Measurements from ENCODE around the gene ZNF783. TPM values are rescaled to one million over a fixed set of nuclear protein-coding genes. Genes with fewer than 3 reads are reported as not detected.
"Not testable (repeated sequence)": the region's sequence is repeated elsewhere in the genome, so short reads cannot be mapped to it uniquely, and the experiment has no call there.

The ZNF783 gene
- polyA plus RNA-seq, 1 donor (not counting 4 experiments of a cell fraction or from before 2014, with no cell fraction given): 4.2 TPM

DNA sequence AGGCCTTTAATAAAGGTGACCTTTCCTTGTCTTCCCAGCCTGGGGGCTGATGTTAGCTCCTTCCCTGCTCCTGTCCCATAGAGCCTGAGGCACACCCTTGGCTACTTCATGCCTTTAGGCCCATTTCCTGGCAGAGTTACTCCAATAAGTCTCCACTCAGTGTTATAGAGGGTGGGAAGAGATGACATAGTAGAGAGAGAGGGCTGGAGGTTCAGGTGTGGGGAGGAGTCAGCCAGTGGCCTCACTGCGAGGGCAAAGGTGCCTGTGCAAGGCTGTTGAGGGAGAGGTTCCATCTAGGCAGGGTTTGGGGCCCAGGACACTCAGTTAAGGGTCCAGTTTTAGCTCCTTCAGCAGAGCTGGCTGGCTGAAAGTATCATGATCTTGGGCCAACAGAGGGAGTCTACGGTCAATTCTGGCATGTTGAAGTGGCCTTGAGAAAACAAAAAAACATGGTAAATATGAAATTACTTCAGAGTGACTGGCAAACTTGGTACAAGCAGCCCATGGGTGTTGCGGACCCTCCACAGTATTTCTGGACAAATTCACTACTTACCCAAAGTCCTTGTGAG, 67.9 kb downstream of the ZNF783 start:
- no peaks in the 10 kb centered on the region for H3K9me3 ChIP-seq (ENCODE audit: control insufficient read depth, low read depth, low read length)
- H3K27me3 ChIP-seq (ENCODE audit: control insufficient read depth, extremely low read depth, insufficient read depth, low read length): peaks cover 3% of the 10 kb centered on the region
- H3K9ac ChIP-seq (ENCODE audit: control insufficient read depth, extremely low read depth, insufficient read depth, low read length): no peak overlapping the region
- dilution Hi-C loops (cut with MboI; ENCODE audit: extremely low pct_ligation_motif_present, low sequenced_read_pairs): no loop called here
- no peak overlapping the region for H3K4me3 ChIP-seq (ENCODE audit: control insufficient read depth in 2 of 3, extremely low read depth in 1 of 3, insufficient read depth in 2 of 3, low read depth in 1 of 3, low read length in 3 of 3)
- DNase-seq (ENCODE audit: low read depth, low spot score): no peak
- no peaks in the 10 kb centered on the region for H4K20me1 ChIP-seq (ENCODE audit: control insufficient read depth, extremely low read depth, insufficient read depth, low read length)
- TF ChIP-seq, protein P1, sequence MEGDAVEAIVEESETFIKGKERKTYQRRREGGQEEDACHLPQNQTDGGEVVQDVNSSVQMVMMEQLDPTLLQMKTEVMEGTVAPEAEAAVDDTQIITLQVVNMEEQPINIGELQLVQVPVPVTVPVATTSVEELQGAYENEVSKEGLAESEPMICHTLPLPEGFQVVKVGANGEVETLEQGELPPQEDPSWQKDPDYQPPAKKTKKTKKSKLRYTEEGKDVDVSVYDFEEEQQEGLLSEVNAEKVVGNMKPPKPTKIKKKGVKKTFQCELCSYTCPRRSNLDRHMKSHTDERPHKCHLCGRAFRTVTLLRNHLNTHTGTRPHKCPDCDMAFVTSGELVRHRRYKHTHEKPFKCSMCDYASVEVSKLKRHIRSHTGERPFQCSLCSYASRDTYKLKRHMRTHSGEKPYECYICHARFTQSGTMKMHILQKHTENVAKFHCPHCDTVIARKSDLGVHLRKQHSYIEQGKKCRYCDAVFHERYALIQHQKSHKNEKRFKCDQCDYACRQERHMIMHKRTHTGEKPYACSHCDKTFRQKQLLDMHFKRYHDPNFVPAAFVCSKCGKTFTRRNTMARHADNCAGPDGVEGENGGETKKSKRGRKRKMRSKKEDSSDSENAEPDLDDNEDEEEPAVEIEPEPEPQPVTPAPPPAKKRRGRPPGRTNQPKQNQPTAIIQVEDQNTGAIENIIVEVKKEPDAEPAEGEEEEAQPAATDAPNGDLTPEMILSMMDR (optimal IDR thresholded peaks at IDR 0.05 in 1 of 3, IDR thresholded peaks at IDR 0.05 in 1 of 3, conservative IDR thresholded peaks at IDR 0.05 in 1 of 3; ENCODE audit: extremely low read depth in 1 of 3, insufficient read depth in 2 of 3, low read length in 3 of 3): no peak
- TF ChIP-seq EZH2 (IDR thresholded peaks at IDR 0.05; ENCODE audit: low read length): no peak
- H3K4me2 ChIP-seq (ENCODE audit: control insufficient read depth, extremely low read depth, insufficient read depth, low read depth, low read length): no peak overlapping the region
- H2AFZ ChIP-seq (ENCODE audit: control insufficient read depth, low read length): no peak overlapping the region
- H3K9me1 ChIP-seq (ENCODE audit: control insufficient read depth, extremely low read depth, insufficient read depth, low read length): no peaks in the 10 kb centered on the region
- H3K4me1 ChIP-seq (ENCODE audit: control insufficient read depth, extremely low read depth, insufficient read depth, low read length): no peaks in the 10 kb centered on the region
- H3K79me2 ChIP-seq (ENCODE audit: control insufficient read depth, insufficient read depth, low read length): no peaks in the 10 kb centered on the region
- H3K36me3 ChIP-seq (ENCODE audit: control insufficient read depth in 2 of 2, extremely low read depth in 1 of 2, insufficient read depth in 2 of 2, low read length in 2 of 2): no peaks in the 10 kb centered on the region
- no peak for FAIRE-seq
- no peak overlapping the region for H3K27ac ChIP-seq (ENCODE audit: control insufficient read depth, insufficient read depth, low read length)

DNA sequence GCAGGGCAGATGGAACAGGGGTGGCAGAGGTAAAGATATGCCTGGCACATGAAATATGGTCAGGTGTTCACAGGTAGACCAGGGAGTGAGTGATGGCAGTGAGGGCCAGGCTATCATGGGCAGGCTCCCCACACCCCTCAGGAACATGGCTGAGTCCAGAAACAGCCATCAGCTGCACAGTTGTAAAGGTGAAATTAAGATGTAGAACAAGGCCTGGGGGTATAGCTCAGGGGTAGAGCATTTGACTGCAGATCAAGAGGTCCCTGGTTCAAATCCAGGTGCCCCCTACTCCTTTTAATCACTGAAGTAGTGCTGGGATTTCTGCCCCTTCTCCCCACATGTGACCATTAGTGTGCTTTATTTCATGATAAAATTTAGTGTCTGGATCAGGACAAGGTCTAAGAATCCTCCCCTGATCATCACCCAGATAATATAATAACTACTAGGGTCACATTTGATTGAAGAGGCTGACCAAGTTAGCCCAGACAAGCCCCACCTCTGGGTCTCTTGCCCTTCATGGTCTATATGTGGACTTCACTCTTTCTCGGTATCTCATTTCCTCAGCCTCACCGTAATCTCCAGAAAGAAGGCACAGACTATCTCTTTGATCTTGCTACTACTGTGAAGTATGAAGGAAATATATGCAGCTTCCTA, 69.0 kb downstream of the ZNF783 start:
- H2AFZ ChIP-seq (ENCODE audit: control insufficient read depth, low read length): no peak overlapping the region
- H3K4me1 ChIP-seq (ENCODE audit: control insufficient read depth, extremely low read depth, insufficient read depth, low read length): no peaks in the 10 kb centered on the region
- no peak overlapping the region for H3K4me3 ChIP-seq (ENCODE audit: control insufficient read depth in 2 of 3, extremely low read depth in 1 of 3, insufficient read depth in 2 of 3, low read depth in 1 of 3, low read length in 3 of 3)
- H4K20me1 ChIP-seq (ENCODE audit: control insufficient read depth, extremely low read depth, insufficient read depth, low read length): no peaks in the 10 kb centered on the region
- no peaks in the 10 kb centered on the region for H3K79me2 ChIP-seq (ENCODE audit: control insufficient read depth, insufficient read depth, low read length)
- no peak overlapping the region for H3K27ac ChIP-seq (ENCODE audit: control insufficient read depth, insufficient read depth, low read length)
- FAIRE-seq: no peak
- peaks cover 3% of the 10 kb centered on the region for H3K27me3 ChIP-seq (ENCODE audit: control insufficient read depth, extremely low read depth, insufficient read depth, low read length)
- dilution Hi-C loops (cut with MboI; ENCODE audit: extremely low pct_ligation_motif_present, low sequenced_read_pairs): no loop called here
- H3K9me3 ChIP-seq (ENCODE audit: control insufficient read depth, low read depth, low read length): no peaks in the 10 kb centered on the region
- H3K9ac ChIP-seq (ENCODE audit: control insufficient read depth, extremely low read depth, insufficient read depth, low read length): no peak overlapping the region
- DNase-seq (ENCODE audit: low read depth, low spot score): no peak
- H3K4me2 ChIP-seq (ENCODE audit: control insufficient read depth, extremely low read depth, insufficient read depth, low read depth, low read length): no peak overlapping the region
- no peaks in the 10 kb centered on the region for H3K36me3 ChIP-seq (ENCODE audit: control insufficient read depth in 2 of 2, extremely low read depth in 1 of 2, insufficient read depth in 2 of 2, low read length in 2 of 2)
- H3K9me1 ChIP-seq (ENCODE audit: control insufficient read depth, extremely low read depth, insufficient read depth, low read length): no peaks in the 10 kb centered on the region
- TF ChIP-seq EZH2 (IDR thresholded peaks at IDR 0.05; ENCODE audit: low read length): no peak
- TF ChIP-seq, protein P1 (optimal IDR thresholded peaks at IDR 0.05 in 1 of 3, IDR thresholded peaks at IDR 0.05 in 1 of 3, conservative IDR thresholded peaks at IDR 0.05 in 1 of 3; ENCODE audit: extremely low read depth in 1 of 3, insufficient read depth in 2 of 3, low read length in 3 of 3): no peak

DNA sequence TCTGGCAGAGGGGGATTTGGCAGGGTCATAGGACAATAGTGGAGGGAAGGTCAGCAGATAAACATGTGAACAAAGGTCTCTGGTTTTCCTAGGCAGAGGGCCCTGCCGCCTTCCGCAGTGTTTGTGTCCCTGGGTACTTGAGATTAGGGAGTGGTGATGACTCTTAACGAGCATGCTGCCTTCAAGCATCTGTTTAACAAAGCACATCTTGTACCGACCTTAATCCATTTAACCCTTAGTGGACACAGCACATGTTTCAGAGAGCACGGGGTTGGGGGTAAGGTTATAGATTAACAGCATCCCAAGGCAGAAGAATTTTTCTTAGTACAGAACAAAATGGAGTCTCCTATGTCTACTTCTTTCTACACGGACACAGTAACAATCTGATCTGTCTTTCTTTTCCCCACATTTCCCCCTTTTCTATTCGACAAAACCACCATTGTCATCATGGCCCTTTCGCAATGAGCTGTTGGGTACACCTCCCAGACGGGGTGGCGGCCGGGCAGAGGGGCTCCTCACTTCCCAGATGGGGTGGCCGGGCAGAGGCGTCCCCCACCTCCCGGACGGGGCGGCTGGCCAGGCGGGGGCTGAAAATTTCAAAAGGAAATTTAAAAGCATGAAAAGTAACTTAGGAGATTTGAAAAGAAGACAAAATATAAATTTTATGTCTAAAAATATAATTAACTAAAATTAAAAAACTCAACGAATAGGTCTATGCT, 70.8 kb downstream of the ZNF783 start:
- FAIRE-seq; H3K4me2 ChIP-seq (ENCODE audit: control insufficient read depth, extremely low read depth, insufficient read depth, low read depth, low read length); H2AFZ ChIP-seq (ENCODE audit: control insufficient read depth, low read length); H3K79me2 ChIP-seq (ENCODE audit: control insufficient read depth, insufficient read depth, low read length); H3K4me3 ChIP-seq (ENCODE audit: control insufficient read depth in 2 of 3, extremely low read depth in 1 of 3, insufficient read depth in 2 of 3, low read depth in 1 of 3, low read length in 3 of 3); dilution Hi-C loops (cut with MboI; ENCODE audit: extremely low pct_ligation_motif_present, low sequenced_read_pairs); DNase-seq (ENCODE audit: low read depth, low spot score); H3K36me3 ChIP-seq (ENCODE audit: control insufficient read depth in 2 of 2, extremely low read depth in 1 of 2, insufficient read depth in 2 of 2, low read length in 2 of 2); H3K27ac ChIP-seq (ENCODE audit: control insufficient read depth, insufficient read depth, low read length); H3K9ac ChIP-seq (ENCODE audit: control insufficient read depth, extremely low read depth, insufficient read depth, low read length); H3K4me1 ChIP-seq (ENCODE audit: control insufficient read depth, extremely low read depth, insufficient read depth, low read length); H3K9me1 ChIP-seq (ENCODE audit: control insufficient read depth, extremely low read depth, insufficient read depth, low read length); H4K20me1 ChIP-seq (ENCODE audit: control insufficient read depth, extremely low read depth, insufficient read depth, low read length); H3K9me3 ChIP-seq (ENCODE audit: control insufficient read depth, low read depth, low read length); H3K27me3 ChIP-seq (ENCODE audit: control insufficient read depth, extremely low read depth, insufficient read depth, low read length): not testable (repeated sequence)
